Vagina (tissue), 2 donors: ENCODE data around the gene SMAD1.

ENCODE experiments used
- CTCF ChIP-seq, 3 experiments: fragments of 450-650 bp in 2 of 3; fragments of 200-600 bp in 1 of 3; sonication (generic) in 1 of 3; IDR thresholded peaks; one replicate each; pipeline ENCODE4 v1.5.1; 2017 to 2019; ENCODE audit warnings: antibody characterized with exemption in 3 of 3, mild to moderate bottlenecking in 2 of 3, moderate library complexity in 2 of 3
- POLR2AphosphoS5 ChIP-seq, 2 donors: sonication (generic); formaldehyde crosslinking; IDR thresholded peaks; one replicate each; pipeline ENCODE4 v1.9.0; 2017; ENCODE audit warnings: antibody characterized with exemption in 2 of 2, mild to moderate bottlenecking in 2 of 2, low read depth in 1 of 2; ENCODE audit not compliant: insufficient read depth in 1 of 2

DNA sequence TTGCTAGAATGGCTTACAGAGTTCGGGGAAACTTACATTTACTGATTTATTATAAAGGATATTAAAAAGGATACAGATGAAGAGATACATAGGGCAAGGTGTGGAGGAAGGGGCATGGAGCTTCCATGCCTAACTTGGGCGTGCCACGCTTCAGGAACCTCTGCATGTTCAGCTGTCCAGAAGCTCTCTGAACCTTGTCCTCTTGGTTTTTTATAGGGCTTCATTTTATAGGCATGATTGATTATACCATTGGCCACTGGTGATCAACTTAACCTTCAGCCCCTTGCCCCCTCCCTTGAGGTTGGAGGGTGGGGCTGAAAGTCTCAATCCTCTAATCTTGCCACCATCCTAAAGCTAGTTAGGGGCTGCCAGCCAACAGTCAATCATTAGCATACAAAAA lies 10.7 kb downstream of the SMAD1 start:
- TF ChIP-seq POLR2AphosphoS5 (IDR thresholded peaks at IDR 0.05; ENCODE audit: insufficient read depth in 1 of 2, low read depth in 1 of 2) (no peak), CTCF (IDR thresholded peaks at IDR 0.05) (no peak)
